Activated CD8-positive, alpha-beta memory T cell treated with anti-CD3 and anti-CD28 coated beads, Interleukin-2, amount 50 U/mL, for 48 hours (primary cell): ENCODE results near the gene TSHZ2.
"Not testable (repeated sequence)": the region's sequence is repeated elsewhere in the genome, so short reads cannot be mapped to it uniquely, and the experiment has no call there.

Experiments used
- DNase-seq: peaks from one replicate; pipeline ENCODE4 v3.0.0-alpha.2; 2020

The TSHZ2 gene

GRCh38 chr20:52996658-52997057 lies 24.5 kb downstream of the TSHZ2 start:
- DNase-seq = no peak

GRCh38 chr20:52998268-52998667 lies 26.1 kb downstream of the TSHZ2 start:
- DNase-seq = no peak

GRCh38 chr20:52999040-52999439 lies 26.9 kb downstream of the TSHZ2 start:
- DNase-seq = no peak

GRCh38 chr20:53001498-53002301 lies 29.5 kb downstream of the TSHZ2 start:
- DNase-seq = peak; percentile 54

- DNase-seq = no peak
Observed at GRCh38 chr20:53002786-53003185, 30.6 kb downstream of the TSHZ2 start.

GRCh38 chr20:53003420-53004154 lies 31.4 kb downstream of the TSHZ2 start:
- DNase-seq = no peak

- no peak for DNase-seq
Observed at GRCh38 chr20:53004267-53004813, 32.2 kb downstream of the TSHZ2 start.

- DNase-seq = no peak
Observed at GRCh38 chr20:53009979-53010735, 38.0 kb downstream of the TSHZ2 start.

- DNase-seq = no peak
Observed at GRCh38 chr20:53011640-53012039, 39.5 kb downstream of the TSHZ2 start.

- DNase-seq = no peak
Observed at GRCh38 chr20:53013183-53013582, 41.0 kb downstream of the TSHZ2 start.

GRCh38 chr20:53013847-53014246 lies 41.7 kb downstream of the TSHZ2 start:
- DNase-seq = no peak

- DNase-seq = no peak
Observed at GRCh38 chr20:53016071-53016470, 43.9 kb downstream of the TSHZ2 start.

- DNase-seq = no peak
Observed at GRCh38 chr20:53016534-53017042, 44.4 kb downstream of the TSHZ2 start.

GRCh38 chr20:53017206-53017605 lies 45.0 kb downstream of the TSHZ2 start:
- no peak for DNase-seq

- no peak for DNase-seq
Observed at GRCh38 chr20:53019464-53019863, 47.3 kb downstream of the TSHZ2 start.

GRCh38 chr20:53020376-53020775 lies 48.2 kb downstream of the TSHZ2 start:
- no peak for DNase-seq

GRCh38 chr20:53020834-53021233 lies 48.7 kb downstream of the TSHZ2 start:
- no peak for DNase-seq

GRCh38 chr20:53021934-53022333 lies 49.8 kb downstream of the TSHZ2 start:
- DNase-seq = no peak

GRCh38 chr20:53023732-53024520 lies 51.8 kb downstream of the TSHZ2 start:
- no peak for DNase-seq

GRCh38 chr20:53024653-53025052 lies 52.5 kb downstream of the TSHZ2 start:
- not testable (repeated sequence) for DNase-seq

- DNase-seq = no peak
Observed at GRCh38 chr20:53027089-53027488, 54.9 kb downstream of the TSHZ2 start.

GRCh38 chr20:53028337-53029007 lies 56.3 kb downstream of the TSHZ2 start:
- DNase-seq = no peak
